Cerebellar cortex (tissue), 1 donor: Measurements from ENCODE around the gene GRAP2.

Experiments
- DNase-seq: peaks from one replicate; pipeline ENCODE4 v3.0.0-alpha.2; 2015; ENCODE audit warnings: low spot score

GRAP2 gene

GRCh38 chr22:39925273-39925672 lies 24.4 kb downstream of the GRAP2 start:
- DNase-seq = no peak

- DNase-seq = no peak
Measured at GRCh38 chr22:39925909-39926679, 25.2 kb downstream of the GRAP2 start.

- no peak for DNase-seq
Measured at GRCh38 chr22:39926753-39927152, 25.9 kb downstream of the GRAP2 start.

GRCh38 chr22:39927544-39927943 lies 26.7 kb downstream of the GRAP2 start:
- no peak for DNase-seq

- DNase-seq = no peak
Measured at GRCh38 chr22:39928536-39929520, 27.9 kb downstream of the GRAP2 start.

- no peak for DNase-seq
Measured at GRCh38 chr22:39931251-39931650, 30.4 kb downstream of the GRAP2 start.

- no peak for DNase-seq
Measured at GRCh38 chr22:39932166-39932565, 31.3 kb downstream of the GRAP2 start.

- DNase-seq = peak; percentile 30
Measured at GRCh38 chr22:39932918-39933649, 32.2 kb downstream of the GRAP2 start.

- DNase-seq = no peak
Measured at GRCh38 chr22:39933741-39934140, 32.9 kb downstream of the GRAP2 start.

GRCh38 chr22:39935116-39935515 lies 34.2 kb downstream of the GRAP2 start:
- no peak for DNase-seq

GRCh38 chr22:39935612-39936011 lies 34.7 kb downstream of the GRAP2 start:
- DNase-seq = no peak

- no peak for DNase-seq
Measured at GRCh38 chr22:39936523-39937145, 35.8 kb downstream of the GRAP2 start.

GRCh38 chr22:39937906-39938305 lies 37.0 kb downstream of the GRAP2 start:
- no peak for DNase-seq

GRCh38 chr22:39938509-39939111 lies 37.7 kb downstream of the GRAP2 start:
- no peak for DNase-seq

- no peak for DNase-seq
Measured at GRCh38 chr22:39939830-39940229, 38.9 kb downstream of the GRAP2 start.

GRCh38 chr22:39940757-39941305 lies 39.9 kb downstream of the GRAP2 start:
- no peak for DNase-seq

GRCh38 chr22:39941601-39942000 lies 40.7 kb downstream of the GRAP2 start:
- DNase-seq = no peak

GRCh38 chr22:39942439-39943230 lies 41.8 kb downstream of the GRAP2 start:
- DNase-seq = no peak

- no peak for DNase-seq
Measured at GRCh38 chr22:39943337-39943736, 42.5 kb downstream of the GRAP2 start.
